ENCODE data around the gene HIC1. TPM values are rescaled to one million over a fixed set of nuclear protein-coding genes. Genes with fewer than 3 reads are reported as not detected.

Gene HIC1
- total and polyA plus RNA-seq, 9 of the 15 experiments (the other 6 are each of a cell fraction or from before 2014, with no cell fraction given), result 0.01 to 2.5 (median 0.18) TPM

- TF ChIP-seq NR0B1 (IDR thresholded peaks at IDR 0.05; ENCODE audit: partially characterized antibody) (no peak), ZNF449 (CRISPR knock-in tag; IDR thresholded peaks at IDR 0.05) (no peak), TRIM24 (IDR thresholded peaks at IDR 0.05) (no peak), IRF2 (CRISPR knock-in tag; IDR thresholded peaks at IDR 0.05) (no peak), MED1 (CRISPR knock-in tag; IDR thresholded peaks at IDR 0.05; ENCODE audit: borderline replicate concordance) (no peak), GATA2 (CRISPR knock-in tag; IDR thresholded peaks at IDR 0.05) (no peak), NFYB (IDR thresholded peaks at IDR 0.05; ENCODE audit: extremely low read depth, insufficient read length) (no peak), ZNF174 (CRISPR knock-in tag; IDR thresholded peaks at IDR 0.05) (no peak), POLR3G (IDR thresholded peaks at IDR 0.05; ENCODE audit: extremely low read depth, insufficient read length, insufficient replicate concordance) (no peak), TAF7 (tag; IDR thresholded peaks at IDR 0.05) (no peak), RBM34 (IDR thresholded peaks at IDR 0.05; ENCODE audit: borderline replicate concordance, insufficient read depth, low read length) (no peak), ZNF785 (CRISPR knock-in tag; IDR thresholded peaks at IDR 0.05) (no peak), BRF1 (IDR thresholded peaks at IDR 0.05; ENCODE audit: borderline replicate concordance, extremely low read depth, insufficient read length) (no peak), ZBTB43 (CRISPR knock-in tag; IDR thresholded peaks at IDR 0.05) (no peak), ZBTB7A (IDR thresholded peaks at IDR 0.05; ENCODE audit: borderline replicate concordance, control insufficient read depth, low read depth, low read length) (no peak)
Observed at GRCh38 chr17:2029911-2030778, 24.8 kb upstream of the HIC1 start, which contains the start of gene DPH1 (continued).

Data from K562 (cell line).